Measurements from ENCODE around the gene FABP2. TPM values are rescaled to one million over a fixed set of nuclear protein-coding genes. Genes with fewer than 3 reads are reported as not detected.

Gene FABP2
- polyA plus RNA-seq, 3 donors from 2014 or later: not detected

- no peak for DNase-seq
- Mint-ChIP-seq H3K36me3 (peaks cover 7 to 19% (median 9%) of the 10 kb centered on the region in 3 donors), H3K27me3 (ENCODE audit: low read depth in 3 of 3) (no peaks in the 10 kb centered on the region), H3K4me3 (no peak overlapping the region), H3K9me3 (no peaks in the 10 kb centered on the region), H3K27ac (no peak overlapping the region), H3K4me1 (no peaks in the 10 kb centered on the region)
Measured at GRCh38 chr4:119271361-119272085, 50.4 kb downstream of the FABP2 start.

GRCh38 chr4:119268466-119268865, 53.5 kb downstream of the FABP2 start:
- peaks cover 7 to 32% (median 24%) of the 10 kb centered on the region in 3 donors for H3K36me3 Mint-ChIP-seq
- H3K27ac Mint-ChIP-seq: no peak overlapping the region
- H3K4me1 Mint-ChIP-seq: no peaks in the 10 kb centered on the region
- no peaks in the 10 kb centered on the region for H3K9me3 Mint-ChIP-seq
- peaks cover 0 to 3% (median 0%) of the 10 kb centered on the region in 3 donors for H3K27me3 Mint-ChIP-seq (ENCODE audit: low read depth in 3 of 3)
- DNase-seq: no peak
- no peak overlapping the region for H3K4me3 Mint-ChIP-seq

Other genes starting within 250 kb of the FABP2 start
- gene MYOZ2, start 186.3 kb downstream of the FABP2 start, polyA plus RNA-seq: not detected
- 1 to 10 TPM; 1.9 to 7.6 (median 4.7) TPM for gene USP53, start 109.4 kb downstream of the FABP2 start, polyA plus RNA-seq